GM12878 (cell line): Measurements from ENCODE around the gene COQ10B. TPM values are rescaled to one million over a fixed set of nuclear protein-coding genes. Genes with fewer than 3 reads are reported as not detected.

Experiments used
- ATAC-seq: fragments of 200-7000 bp; cut with Tn5 transposase; 3 replicates; pipeline ENCODE4 v1.9.1; 2020; ENCODE audit warnings: mild to moderate bottlenecking, moderate library complexity
- BruUV-seq: library from RNA; stranded (reverse); fragments of 400-500 nt; replicated peaks from 2 replicates; lab custom pipeline; 2021; lab: Mats Ljungman, UMichigan
- CTCF ChIA-PET: fragments of 300-600 bp; sonication (Branson Sonifier 250); formaldehyde crosslinking; extraction: SDS; loops from one replicate; lab custom pipeline; 2021; ENCODE audit warnings: inconsistent platforms; lab: Yijun Ruan, JAX
- POLR2A ChIA-PET: fragments of 350-600 bp; formaldehyde crosslinking; extraction: SDS; loops from one replicate; lab custom pipeline; 2021; ENCODE audit warnings: inconsistent platforms; lab: Charles Lee
- RAD21 ChIA-PET: fragments of 300-600 bp; sonication (Branson Sonifier 250); formaldehyde crosslinking; loops from one replicate; lab custom pipeline; 2023; ENCODE audit warnings: antibody characterized with exemption; ENCODE audit not compliant: unreplicated experiment; lab: Charles Lee
- SMC1A ChIA-PET: fragments of 300-600 bp; sonication (Branson Sonifier 250); formaldehyde crosslinking; loops from one replicate; lab custom pipeline; 2023; ENCODE audit not compliant: unreplicated experiment, uncharacterized antibody; lab: Charles Lee
- DNase-seq: peaks from one replicate; pipeline ENCODE4 v3.0.0-alpha.2; 2011; ENCODE audit warnings: low read depth, low spot score
- FAIRE-seq: peaks from 3 replicates; lab custom pipeline; 2011; peaks lifted over from hg19 to GRCh38; lab: Jason Lieb, UNC
- H2AFZ ChIP-seq: 2 replicates; pipeline ENCODE4 v1.6.0; 2011; ENCODE audit warnings: low read depth, low read length, control low read depth; ENCODE audit not compliant: control insufficient read depth
- H3K27ac ChIP-seq: 2 replicates; pipeline ENCODE4 v1.5.1; 2011; ENCODE audit warnings: control low read depth; ENCODE audit not compliant: control insufficient read depth, insufficient read depth
- H3K27me3 ChIP-seq, 2 experiments: replicated peaks in 1 of 2; 2 replicates each; pipeline versions ENCODE4 v1.6.0 to v1.6.1; 2011; ENCODE audit warnings: low read length in 1 of 2; ENCODE audit not compliant: control insufficient read depth in 2 of 2, insufficient read depth in 2 of 2
- H3K36me3 ChIP-seq, 2 experiments: 2 replicates each; pipeline ENCODE4 v1.5.1; 2011; ENCODE audit warnings: low read length in 1 of 2; ENCODE audit not compliant: control insufficient read depth in 2 of 2, insufficient read depth in 2 of 2
- H3K4me1 ChIP-seq: 2 replicates; pipeline ENCODE4 v1.6.1; 2011; ENCODE audit warnings: mild to moderate bottlenecking, low read length, moderate library complexity, mixed read lengths; ENCODE audit not compliant: control insufficient read depth, insufficient read depth
- H3K4me2 ChIP-seq: 2 replicates; pipeline ENCODE4 v1.6.0; 2011; ENCODE audit warnings: control low read depth; ENCODE audit not compliant: control insufficient read depth, insufficient read depth
- H3K4me3 ChIP-seq: fragments of 200-600 bp; sonication (generic); 2 replicates; pipeline ENCODE4 v1.5.1; 2016
- H3K79me2 ChIP-seq: 2 replicates; pipeline ENCODE4 v1.6.0; 2011; ENCODE audit warnings: low read length; ENCODE audit not compliant: control insufficient read depth, insufficient read depth
- H3K9ac ChIP-seq: 2 replicates; pipeline ENCODE4 v1.8.0; 2011; ENCODE audit warnings: low read length, control low read depth, mixed read lengths; ENCODE audit not compliant: control insufficient read depth, insufficient read depth
- H3K9me3 ChIP-seq: replicated peaks from 3 replicates; pipeline ENCODE4 v1.5.1; 2011; ENCODE audit warnings: mild to moderate bottlenecking, low read length; ENCODE audit not compliant: control insufficient read depth, insufficient read depth
- H4K20me1 ChIP-seq: 2 replicates; pipeline ENCODE4 v1.6.0; 2011; ENCODE audit not compliant: control insufficient read depth, insufficient read depth
- EED ChIP-seq: sonication (generic); IDR thresholded peaks from 2 replicates; pipeline ENCODE4 v1.6.1; 2016; ENCODE audit warnings: antibody characterized with exemption, low read depth
- ESRRA ChIP-seq: IDR thresholded peaks from 2 replicates; pipeline ENCODE4 v1.6.1; 2012; ENCODE audit warnings: mild to moderate bottlenecking, low read length, improper control_type of control experiment
- JUND ChIP-seq: IDR thresholded peaks from 2 replicates; pipeline ENCODE4 v1.6.1; 2012; ENCODE audit warnings: low read depth, mild to moderate bottlenecking, low read length, improper control_type of control experiment, moderate library complexity
- MYB ChIP-seq: fragments of 150-350 bp; IDR thresholded peaks from 2 replicates; pipeline ENCODE4 v1.6.1; 2014; ENCODE audit warnings: mild to moderate bottlenecking, low read depth, low read length, borderline replicate concordance
- NR2C2 ChIP-seq: IDR thresholded peaks from 2 replicates; pipeline ENCODE4 v1.6.1; 2011; ENCODE audit warnings: borderline replicate concordance, low read depth; ENCODE audit not compliant: control insufficient read depth, insufficient read length
- POLR2AphosphoS5 ChIP-seq: IDR thresholded peaks from 2 replicates; pipeline ENCODE4 v1.6.1; 2011; ENCODE audit warnings: mild to moderate bottlenecking, low read length, inconsistent platforms
- SIN3A ChIP-seq: IDR thresholded peaks from 2 replicates; pipeline ENCODE4 v1.6.1; 2012; ENCODE audit warnings: low read depth, low read length, improper control_type of control experiment
- WGBS: methylation state at CpG from one replicate; pipeline ENCODE4 v1.1.6; 2016; ENCODE audit warnings: low lambda C conversion rate; ENCODE audit not compliant: insufficient replicate concordance, insufficient coverage; ENCODE audit errors: missing lambda C conversion rate; 5-methylcytosine and 5-hydroxymethylcytosine counted together
- in situ Hi-C: fragments of 300-500 bp; cut with MboI; formaldehyde crosslinking; loops from 9 replicates; pipeline ENCODE4 v1.14.3; 2018; ENCODE audit warnings: mixed read lengths
- intact Hi-C: fragments of 100-400 bp; cut with micrococcal nuclease; formaldehyde crosslinking; loops from one replicate; pipeline ENCODE4 v1.14.2; 2022; ENCODE audit not compliant: unreplicated experiment
- polyA plus RNA-seq, 11 experiments: library from polyadenylated mRNA; depleted of rRNA in 4 of 11; unstranded in 6 of 11; stranded (reverse) in 5 of 11; fragments of >200 nt; fragmentation: Nextera tagmentation in 4 of 11; fragmentation: Illumina TruSeq in 1 of 11; extraction: Ambion mirVana in 4 of 11; extraction: Trizol in 1 of 11; gene quantifications; 1 replicate in 1 of 11; 2 replicates in 10 of 11; pipeline versions ENCODE4 v1.2.1 to v1.2.3, GENCODE V29; 2011 to 2016; ENCODE audit warnings: inconsistent platforms in 2 of 11, missing spikeins in 2 of 11, low read depth in 1 of 11
- total RNA-seq, 4 experiments: library from RNA; depleted of rRNA in 3 of 4; stranded (reverse); fragments of >200 nt in 3 of 4; fragmentation: Illumina TruSeq in 1 of 4; extraction: Trizol in 1 of 4; gene quantifications; 2 replicates each; pipeline versions ENCODE4 v1.2.1 to v1.2.3, GENCODE V29; 2013 to 2021
- TF ChIP-seq, protein P1 (sequence below): fragments of 450-650 bp; IDR thresholded peaks from 2 replicates; pipeline ENCODE4 v1.6.1; 2017; ENCODE audit warnings: mild to moderate bottlenecking, moderate library complexity
- TF ChIP-seq, protein P2 (sequence below): IDR thresholded peaks from 2 replicates; pipeline ENCODE4 v1.6.1; 2011; ENCODE audit warnings: low read depth, mild to moderate bottlenecking, low read length, moderate library complexity, borderline replicate concordance; ENCODE audit errors: extremely low read depth
- TF ChIP-seq, protein P3 (sequence below): fragments of 450-650 bp; IDR thresholded peaks from 2 replicates; pipeline ENCODE4 v1.6.1; 2017; ENCODE audit warnings: antibody characterized with exemption, mild to moderate bottlenecking, moderate library complexity

The COQ10B gene
- total and polyA plus RNA-seq, 10 of the 15 experiments (the other 5 are each of a cell fraction or from before 2014, with no cell fraction given), result 3.6 to 23.2 (median 13.2) TPM

DNA sequence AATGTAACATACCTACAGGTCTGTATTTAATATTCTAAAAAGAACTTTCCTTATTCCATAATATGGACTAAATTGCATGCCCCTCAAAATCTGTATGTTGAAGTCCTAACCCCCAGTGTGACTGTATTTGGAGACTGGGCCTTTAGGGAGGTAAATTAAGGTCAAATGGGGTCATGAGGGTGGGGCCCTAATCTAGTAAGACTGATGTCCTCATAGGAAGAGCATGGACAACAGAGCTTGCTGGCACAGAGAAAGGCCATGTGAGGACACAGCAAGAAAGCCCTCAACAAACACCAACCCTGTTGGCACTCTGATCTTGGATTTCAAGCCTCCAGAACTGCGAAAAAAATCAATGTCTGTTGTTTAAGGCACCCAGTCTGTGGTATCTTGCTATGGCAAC is 37.1 kb upstream of the COQ10B start:
- peaks cover 4% of the 10 kb centered on the region for H3K79me2 ChIP-seq
- CTCF ChIA-PET, result interaction anchor here (1.1 kb wide), 1 partner anchor 9 kb away, joined by 3 read pairs; no protein-coding TSS in a partner anchor
- no peaks in the 10 kb centered on the region for H3K9me3 ChIP-seq
- intact Hi-C loops (no loop called here), in situ Hi-C loops (no loop called here)
- H3K36me3 ChIP-seq, result peaks cover 5 to 36% of the 10 kb centered on the region in 2 experiments
- FAIRE-seq (no peak), DNase-seq (no peak), ATAC-seq (no peak)
- H3K27ac ChIP-seq, result no peak overlapping the region
- no peak overlapping the region for H3K9ac ChIP-seq
- POLR2A ChIA-PET, result interaction anchor here (1.4 kb wide), 1 partner anchor 11 kb away, joined by 4 read pairs; no protein-coding TSS in a partner anchor
- H3K4me1 ChIP-seq, result no peaks in the 10 kb centered on the region
- H3K4me2 ChIP-seq, result no peak overlapping the region
- no peak overlapping the region for H3K4me3 ChIP-seq
- BruUV-seq, result no TSS peak
- WGBS, result 93% methylated on average over 1 of the region's 1 CpG
- SMC1A ChIA-PET, result no interaction called here
- H2AFZ ChIP-seq, result no peak overlapping the region
- TF ChIP-seq ESRRA, result no peak
- TF ChIP-seq POLR2AphosphoS5, result 0 out of 2 replicates have a peak, but pooled peaks have one; percentile 22
- no peak for TF ChIP-seq NR2C2
- TF ChIP-seq JUND, result no peak
- RAD21 ChIA-PET, result interaction anchor here (1.3 kb wide), 1 partner anchor 44 kb away, joined by 3 read pairs; no protein-coding TSS in a partner anchor
- no peaks in the 10 kb centered on the region for H4K20me1 ChIP-seq
- no peaks in the 10 kb centered on the region for H3K27me3 ChIP-seq

DNA sequence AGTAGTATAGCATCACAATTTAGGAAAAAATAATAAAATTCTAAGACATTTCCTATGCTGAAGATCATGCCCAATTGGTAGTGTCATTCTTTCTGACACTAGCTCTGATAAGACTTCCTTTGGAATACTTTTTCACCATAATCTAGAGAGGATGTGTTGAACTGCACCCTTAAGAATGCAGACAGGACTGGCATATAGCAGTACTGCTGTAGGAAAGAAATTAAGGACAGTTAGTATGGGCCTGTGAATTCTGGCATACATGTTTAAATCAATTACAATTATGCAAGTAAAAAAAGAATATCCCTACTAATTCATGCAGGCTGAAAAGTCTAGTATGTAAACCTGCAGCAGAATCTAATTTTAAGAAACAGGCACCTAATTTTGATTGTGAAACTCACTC is 33.9 kb upstream of the COQ10B start:
- ChIA-PET RAD21 (no interaction called here), POLR2A (no interaction called here), SMC1A (interaction anchor here (1.3 kb wide), 1 partner anchor 11 kb away, joined by 3 read pairs; no protein-coding TSS in a partner anchor), CTCF (no interaction called here)
- H3K27ac ChIP-seq, result no peak overlapping the region
- no peak for FAIRE-seq
- H3K9me3 ChIP-seq, result no peaks in the 10 kb centered on the region
- no peak overlapping the region for H3K4me2 ChIP-seq
- H3K27me3 ChIP-seq, result no peaks in the 10 kb centered on the region
- H2AFZ ChIP-seq, result no peak overlapping the region
- no peak overlapping the region for H3K9ac ChIP-seq
- no peak for DNase-seq
- no TSS peak for BruUV-seq
- peaks cover 8 to 41% of the 10 kb centered on the region in 2 experiments for H3K36me3 ChIP-seq
- H3K79me2 ChIP-seq, result peaks cover 26% of the 10 kb centered on the region
- intact Hi-C loops, result no loop called here
- no peaks in the 10 kb centered on the region; the same call in 1 of the 2 replicates for H4K20me1 ChIP-seq
- H3K4me1 ChIP-seq, result no peaks in the 10 kb centered on the region
- in situ Hi-C loops, result no loop called here
- ATAC-seq, result no peak
- no peak overlapping the region for H3K4me3 ChIP-seq
- TF ChIP-seq SIN3A (no peak), EED (no peak), MYB (no peak)
- TF ChIP-seq, protein P1, sequence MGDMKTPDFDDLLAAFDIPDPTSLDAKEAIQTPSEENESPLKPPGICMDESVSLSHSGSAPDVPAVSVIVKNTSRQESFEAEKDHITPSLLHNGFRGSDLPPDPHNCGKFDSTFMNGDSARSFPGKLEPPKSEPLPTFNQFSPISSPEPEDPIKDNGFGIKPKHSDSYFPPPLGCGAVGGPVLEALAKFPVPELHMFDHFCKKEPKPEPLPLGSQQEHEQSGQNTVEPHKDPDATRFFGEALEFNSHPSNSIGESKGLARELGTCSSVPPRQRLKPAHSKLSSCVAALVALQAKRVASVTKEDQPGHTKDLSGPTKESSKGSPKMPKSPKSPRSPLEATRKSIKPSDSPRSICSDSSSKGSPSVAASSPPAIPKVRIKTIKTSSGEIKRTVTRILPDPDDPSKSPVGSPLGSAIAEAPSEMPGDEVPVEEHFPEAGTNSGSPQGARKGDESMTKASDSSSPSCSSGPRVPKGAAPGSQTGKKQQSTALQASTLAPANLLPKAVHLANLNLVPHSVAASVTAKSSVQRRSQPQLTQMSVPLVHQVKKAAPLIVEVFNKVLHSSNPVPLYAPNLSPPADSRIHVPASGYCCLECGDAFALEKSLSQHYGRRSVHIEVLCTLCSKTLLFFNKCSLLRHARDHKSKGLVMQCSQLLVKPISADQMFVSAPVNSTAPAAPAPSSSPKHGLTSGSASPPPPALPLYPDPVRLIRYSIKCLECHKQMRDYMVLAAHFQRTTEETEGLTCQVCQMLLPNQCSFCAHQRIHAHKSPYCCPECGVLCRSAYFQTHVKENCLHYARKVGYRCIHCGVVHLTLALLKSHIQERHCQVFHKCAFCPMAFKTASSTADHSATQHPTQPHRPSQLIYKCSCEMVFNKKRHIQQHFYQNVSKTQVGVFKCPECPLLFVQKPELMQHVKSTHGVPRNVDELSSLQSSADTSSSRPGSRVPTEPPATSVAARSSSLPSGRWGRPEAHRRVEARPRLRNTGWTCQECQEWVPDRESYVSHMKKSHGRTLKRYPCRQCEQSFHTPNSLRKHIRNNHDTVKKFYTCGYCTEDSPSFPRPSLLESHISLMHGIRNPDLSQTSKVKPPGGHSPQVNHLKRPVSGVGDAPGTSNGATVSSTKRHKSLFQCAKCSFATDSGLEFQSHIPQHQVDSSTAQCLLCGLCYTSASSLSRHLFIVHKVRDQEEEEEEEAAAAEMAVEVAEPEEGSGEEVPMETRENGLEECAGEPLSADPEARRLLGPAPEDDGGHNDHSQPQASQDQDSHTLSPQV, result no peak
- TF ChIP-seq, protein P2, sequence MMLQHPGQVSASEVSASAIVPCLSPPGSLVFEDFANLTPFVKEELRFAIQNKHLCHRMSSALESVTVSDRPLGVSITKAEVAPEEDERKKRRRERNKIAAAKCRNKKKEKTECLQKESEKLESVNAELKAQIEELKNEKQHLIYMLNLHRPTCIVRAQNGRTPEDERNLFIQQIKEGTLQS, result no peak
- TF ChIP-seq, protein P3, sequence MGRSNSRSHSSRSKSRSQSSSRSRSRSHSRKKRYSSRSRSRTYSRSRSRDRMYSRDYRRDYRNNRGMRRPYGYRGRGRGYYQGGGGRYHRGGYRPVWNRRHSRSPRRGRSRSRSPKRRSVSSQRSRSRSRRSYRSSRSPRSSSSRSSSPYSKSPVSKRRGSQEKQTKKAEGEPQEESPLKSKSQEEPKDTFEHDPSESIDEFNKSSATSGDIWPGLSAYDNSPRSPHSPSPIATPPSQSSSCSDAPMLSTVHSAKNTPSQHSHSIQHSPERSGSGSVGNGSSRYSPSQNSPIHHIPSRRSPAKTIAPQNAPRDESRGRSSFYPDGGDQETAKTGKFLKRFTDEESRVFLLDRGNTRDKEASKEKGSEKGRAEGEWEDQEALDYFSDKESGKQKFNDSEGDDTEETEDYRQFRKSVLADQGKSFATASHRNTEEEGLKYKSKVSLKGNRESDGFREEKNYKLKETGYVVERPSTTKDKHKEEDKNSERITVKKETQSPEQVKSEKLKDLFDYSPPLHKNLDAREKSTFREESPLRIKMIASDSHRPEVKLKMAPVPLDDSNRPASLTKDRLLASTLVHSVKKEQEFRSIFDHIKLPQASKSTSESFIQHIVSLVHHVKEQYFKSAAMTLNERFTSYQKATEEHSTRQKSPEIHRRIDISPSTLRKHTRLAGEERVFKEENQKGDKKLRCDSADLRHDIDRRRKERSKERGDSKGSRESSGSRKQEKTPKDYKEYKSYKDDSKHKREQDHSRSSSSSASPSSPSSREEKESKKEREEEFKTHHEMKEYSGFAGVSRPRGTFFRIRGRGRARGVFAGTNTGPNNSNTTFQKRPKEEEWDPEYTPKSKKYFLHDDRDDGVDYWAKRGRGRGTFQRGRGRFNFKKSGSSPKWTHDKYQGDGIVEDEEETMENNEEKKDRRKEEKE, result no peak
